HG03039 (cell line): Measurements from ENCODE around the gene ZBED4.
A peak's percentile ranks its signal among the peaks of the same experiment; 100 is the strongest.
"Not testable (repeated sequence)": the region's sequence is repeated elsewhere in the genome, so short reads cannot be mapped to it uniquely, and the experiment has no call there.

Source experiments
- ATAC-seq: cut with Tn5 transposase; IDR thresholded peaks from one replicate; pipeline ENCODE4 v1.9.1; 2021; ENCODE audit warnings: mild to moderate bottlenecking, moderate library complexity; ENCODE audit not compliant: unreplicated experiment

Gene ZBED4

GRCh38 chr22:49826603-49827270, 26.9 kb upstream of the ZBED4 start:
- peak; percentile 23 for ATAC-seq

- peak; percentile 31 for ATAC-seq
These were observed 26.3 kb upstream of the ZBED4 start for GRCh38 chr22:49827271-49827852.

GRCh38 chr22:49827853-49828598, 25.6 kb upstream of the ZBED4 start, which contains the start of gene BRD1:
Gene BRD1 (minus strand): TSS chr22:49827873. CDS start chr22:49824317, 3,556 bp downstream.
- peak; percentile 44 for ATAC-seq

GRCh38 chr22:49828599-49828965, 25.1 kb upstream of the ZBED4 start:
- no peak for ATAC-seq

- ATAC-seq = no peak
These were observed 24.4 kb upstream of the ZBED4 start for GRCh38 chr22:49829044-49829853.

GRCh38 chr22:49833340-49834007, 20.2 kb upstream of the ZBED4 start:
- no peak for ATAC-seq

GRCh38 chr22:49838771-49839717, 14.6 kb upstream of the ZBED4 start:
- no peak for ATAC-seq

GRCh38 chr22:49845241-49845640, 8.4 kb upstream of the ZBED4 start:
- ATAC-seq = no peak

- no peak for ATAC-seq
These were observed 7.8 kb upstream of the ZBED4 start for GRCh38 chr22:49845666-49846459.

- ATAC-seq = no peak
These were observed 5.6 kb upstream of the ZBED4 start for GRCh38 chr22:49847751-49848689.

GRCh38 chr22:49848690-49849160, 4.9 kb upstream of the ZBED4 start:
- ATAC-seq = no peak

GRCh38 chr22:49849161-49850020, 4.3 kb upstream of the ZBED4 start:
- ATAC-seq = no peak

- no peak for ATAC-seq
These were observed 3.4 kb upstream of the ZBED4 start for GRCh38 chr22:49850021-49850911.

GRCh38 chr22:49850959-49851802, 2.5 kb upstream of the ZBED4 start:
- no peak for ATAC-seq

GRCh38 chr22:49852568-49852897, 1.1 kb upstream of the ZBED4 start:
- ATAC-seq = not testable (repeated sequence)
